Left lung (tissue), 10 donors: Measurements from ENCODE around the gene ASB5. TPM values are rescaled to one million over a fixed set of nuclear protein-coding genes. Genes with fewer than 3 reads are reported as not detected.

Experiments used
- ATAC-seq: fragments of 200-7000 bp; cut with Tn5 transposase; one replicate; pipeline ENCODE4 v1.9.1; 2020; ENCODE audit warnings: moderate library complexity
- DNase-seq, 4 donors: peaks; one replicate each; pipeline ENCODE4 v3.0.0-alpha.2; 2013 to 2020
- H3K27ac ChIP-seq, 2 donors: fragments of 200-600 bp; sonication (generic) in 1 of 2; one replicate each; pipeline versions ENCODE4 v1.5.0 to v1.8.0; 2020 to 2021
- H3K27me3 ChIP-seq, 2 donors: fragments of 200-600 bp; sonication (generic) in 1 of 2; one replicate each; pipeline versions ENCODE4 v1.5.0 to v1.8.0; 2020 to 2021
- H3K36me3 ChIP-seq, 2 donors: fragments of 200-600 bp; sonication (generic) in 1 of 2; one replicate each; pipeline versions ENCODE4 v1.5.0 to v1.8.0; 2020 to 2021
- H3K4me1 ChIP-seq, 2 donors: fragments of 200-600 bp; one replicate each; pipeline ENCODE4 v1.8.0; 2021
- H3K4me3 ChIP-seq, 2 donors: fragments of 200-600 bp; sonication (generic) in 1 of 2; one replicate each; pipeline versions ENCODE4 v1.5.0 to v1.8.0; 2020 to 2021; ENCODE audit warnings: mild to moderate bottlenecking in 1 of 2
- H3K9me3 ChIP-seq, 2 donors: fragments of 200-600 bp; sonication (generic) in 1 of 2; one replicate each; pipeline versions ENCODE4 v1.5.0 to v1.8.0; 2020 to 2021
- intact Hi-C, 2 donors: fragments of 100-400 bp; cut with DNase I; formaldehyde crosslinking; loops; one replicate each; pipeline versions ENCODE4 v1.11.2 to v1.14.2; 2022
- polyA plus RNA-seq, 6 donors: library from polyadenylated mRNA; unstranded; fragments of 120-200 nt; gene quantifications; one replicate each; pipeline ENCODE4 v1.2.1, GENCODE V29; 2013; ENCODE audit not compliant: insufficient read length in 6 of 6
- total RNA-seq, 2 donors: library from RNA; stranded (reverse); fragmentation: NEBNext Ultra II Directional; extraction: Animal tissue kit (Norgen Biotek cat#: 25700); gene quantifications; one replicate each; pipeline ENCODE4 v1.2.1, GENCODE V29; 2021
- TF ChIP-seq, protein P1 (sequence below), 2 donors: fragments of 200-600 bp; sonication (generic) in 1 of 2; IDR thresholded peaks; one replicate each; pipeline versions ENCODE4 v1.5.0 to v1.8.0; 2021; ENCODE audit warnings: antibody characterized with exemption in 2 of 2
- donor health status: DM: no; HTN: yes; CAD: no.
- donor health status: DM: no; HTN: no; CAD: no.

Gene ASB5
- total and polyA plus RNA-seq, 8 donors: 0.18 to 0.28 (median 0.24) TPM; not detected in 3

DNA sequence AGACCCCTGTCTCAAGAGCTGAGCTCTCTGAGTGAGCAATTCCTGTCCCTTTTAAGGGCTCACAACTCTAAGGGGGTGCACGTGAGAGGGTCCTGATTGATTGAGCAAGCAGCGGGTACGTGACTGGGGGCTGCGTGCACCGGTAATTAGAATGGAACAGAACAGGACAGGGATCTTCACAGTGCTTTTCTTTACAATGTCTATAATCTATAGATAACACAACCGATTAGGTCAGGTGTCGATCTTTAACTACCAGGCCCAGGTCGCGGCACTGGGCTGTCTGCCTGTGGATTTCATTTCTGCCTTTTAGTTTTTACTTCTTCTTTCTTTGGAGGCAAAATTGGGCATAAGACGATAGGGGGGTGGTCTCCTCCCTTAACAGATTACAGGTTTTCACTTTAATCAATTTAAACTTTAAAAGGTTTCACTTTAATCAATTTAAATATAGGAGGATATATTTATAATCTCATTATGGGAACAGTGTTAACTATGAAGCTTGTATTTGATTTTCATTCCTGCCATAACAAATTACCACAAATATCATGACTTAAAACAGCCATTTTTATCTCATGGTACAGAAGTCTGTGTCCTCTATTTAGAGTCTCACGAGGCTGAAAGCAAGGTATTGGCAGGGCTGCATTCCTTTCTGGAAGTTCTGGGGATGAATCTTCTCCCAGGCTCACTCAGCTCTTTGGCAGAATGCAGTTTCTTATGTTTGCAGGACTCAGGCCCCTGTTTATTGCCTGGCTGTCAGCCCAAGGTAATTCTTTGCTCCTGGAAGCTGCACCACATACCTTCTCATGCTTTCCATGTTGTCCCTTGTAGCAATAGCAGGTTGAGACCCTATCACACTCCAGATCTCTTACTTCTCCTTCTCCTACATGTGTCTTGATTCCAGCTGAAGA is 78.9 kb downstream of the ASB5 start:
- DNase-seq: no peak
- Histone ChIP-seq H3K9me3 (no peaks in the 10 kb centered on the region), H3K27ac (no peak overlapping the region), H3K4me3 (no peak overlapping the region), H3K27me3 (peaks cover 0 to 5% of the 10 kb centered on the region in 2 donors), H3K36me3 (no peaks in the 10 kb centered on the region), H3K4me1 (peaks cover 0 to 5% of the 10 kb centered on the region in 2 donors)
- intact Hi-C loops: no loop called here
- TF ChIP-seq, protein P1, sequence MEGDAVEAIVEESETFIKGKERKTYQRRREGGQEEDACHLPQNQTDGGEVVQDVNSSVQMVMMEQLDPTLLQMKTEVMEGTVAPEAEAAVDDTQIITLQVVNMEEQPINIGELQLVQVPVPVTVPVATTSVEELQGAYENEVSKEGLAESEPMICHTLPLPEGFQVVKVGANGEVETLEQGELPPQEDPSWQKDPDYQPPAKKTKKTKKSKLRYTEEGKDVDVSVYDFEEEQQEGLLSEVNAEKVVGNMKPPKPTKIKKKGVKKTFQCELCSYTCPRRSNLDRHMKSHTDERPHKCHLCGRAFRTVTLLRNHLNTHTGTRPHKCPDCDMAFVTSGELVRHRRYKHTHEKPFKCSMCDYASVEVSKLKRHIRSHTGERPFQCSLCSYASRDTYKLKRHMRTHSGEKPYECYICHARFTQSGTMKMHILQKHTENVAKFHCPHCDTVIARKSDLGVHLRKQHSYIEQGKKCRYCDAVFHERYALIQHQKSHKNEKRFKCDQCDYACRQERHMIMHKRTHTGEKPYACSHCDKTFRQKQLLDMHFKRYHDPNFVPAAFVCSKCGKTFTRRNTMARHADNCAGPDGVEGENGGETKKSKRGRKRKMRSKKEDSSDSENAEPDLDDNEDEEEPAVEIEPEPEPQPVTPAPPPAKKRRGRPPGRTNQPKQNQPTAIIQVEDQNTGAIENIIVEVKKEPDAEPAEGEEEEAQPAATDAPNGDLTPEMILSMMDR (IDR thresholded peaks at IDR 0.05): no peak
- no peak for ATAC-seq

- intact Hi-C loops: no loop called here
Measured at GRCh38 chr4:176188654-176189053, 80.4 kb downstream of the ASB5 start.

DNA sequence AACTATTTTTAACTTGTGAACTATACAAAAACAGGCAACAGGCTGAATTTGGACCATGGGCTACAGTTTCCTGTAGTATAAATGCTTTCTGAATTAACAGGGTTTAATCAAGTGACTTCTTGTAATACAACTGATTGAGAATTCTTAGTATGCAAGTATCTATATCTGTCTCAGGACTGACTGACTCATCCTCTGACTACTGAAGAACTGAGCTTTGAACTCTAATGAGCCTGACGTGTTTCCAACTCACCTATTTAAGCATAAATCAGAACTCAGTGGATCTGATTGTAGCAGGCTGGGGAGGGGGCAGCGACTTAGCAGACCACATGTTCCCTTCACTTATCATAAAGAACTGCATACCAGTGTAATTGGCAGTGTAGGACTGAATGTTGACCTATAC is 81.4 kb downstream of the ASB5 start:
- intact Hi-C loops: no loop called here
- Histone ChIP-seq H3K4me1 (no peaks in the 10 kb centered on the region), H3K27me3 (peaks cover 0 to 5% of the 10 kb centered on the region in 2 donors), H3K27ac (no peak overlapping the region), H3K9me3 (no peaks in the 10 kb centered on the region), H3K4me3 (no peak overlapping the region), H3K36me3 (no peaks in the 10 kb centered on the region)
- ATAC-seq (no peak), DNase-seq (no peak)
- TF ChIP-seq, protein P1 (IDR thresholded peaks at IDR 0.05): no peak

More at GRCh38 chr4:176188654-176189053, 80.4 kb downstream of the ASB5 start:
- TF ChIP-seq, protein P1 (IDR thresholded peaks at IDR 0.05): no peak
- Histone ChIP-seq H3K4me1 (no peaks in the 10 kb centered on the region), H3K27ac (no peak overlapping the region), H3K27me3 (peaks cover 0 to 5% of the 10 kb centered on the region in 2 donors), H3K9me3 (no peaks in the 10 kb centered on the region), H3K36me3 (no peaks in the 10 kb centered on the region), H3K4me3 (no peak overlapping the region)
- no peak for DNase-seq
- no peak for ATAC-seq

GRCh38 chr4:176186671-176187395 is 82.2 kb downstream of the ASB5 start:
- TF ChIP-seq, protein P1 (IDR thresholded peaks at IDR 0.05): no peak
- Histone ChIP-seq H3K4me3 (no peak overlapping the region), H3K27me3 (peaks cover 0 to 5% of the 10 kb centered on the region in 2 donors), H3K9me3 (no peaks in the 10 kb centered on the region), H3K27ac (no peak overlapping the region), H3K4me1 (no peaks in the 10 kb centered on the region), H3K36me3 (no peaks in the 10 kb centered on the region)
- ATAC-seq (no peak), DNase-seq (peak in 1 of 4 donors; percentile 9)
- intact Hi-C loops: no loop called here

DNA sequence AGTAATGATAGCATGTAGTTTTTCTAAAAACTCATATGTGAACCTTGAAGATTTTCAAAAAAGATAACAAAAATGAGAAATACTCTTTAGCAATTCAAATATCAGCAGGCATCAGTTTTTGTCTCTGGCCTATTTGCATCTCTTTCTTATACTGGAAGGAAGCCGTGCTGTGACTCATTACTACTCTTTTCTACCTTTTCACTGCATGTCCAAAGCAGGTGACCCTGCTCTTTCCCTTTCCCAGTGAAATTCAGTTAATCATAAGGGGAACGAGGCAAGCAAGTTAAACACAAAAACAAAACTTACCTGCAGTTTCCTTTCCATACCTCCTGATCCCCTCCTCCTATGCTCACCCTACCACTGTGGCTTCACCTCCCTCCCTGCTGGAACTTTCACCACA is 83.0 kb downstream of the ASB5 start:
- no peaks in the 10 kb centered on the region for H3K9me3 ChIP-seq
- ATAC-seq (no peak), DNase-seq (no peak)
- no peaks in the 10 kb centered on the region for H3K36me3 ChIP-seq
- no peaks in the 10 kb centered on the region for H3K4me1 ChIP-seq
- no peak overlapping the region for H3K27ac ChIP-seq
- intact Hi-C loops: no loop called here
- H3K27me3 ChIP-seq: peaks cover 0 to 5% of the 10 kb centered on the region in 2 donors
- TF ChIP-seq, protein P1 (IDR thresholded peaks at IDR 0.05): no peak
- no peak overlapping the region for H3K4me3 ChIP-seq
